Effector memory CD8-positive, alpha-beta T cell (primary cell): ENCODE data around the gene PPP1R1B.

Source experiments
- ATAC-seq: fragments of 150-1000 bp; cut with Tn5 transposase; replicated peaks from 2 replicates; pipeline ENCODE4 v1.10.0; 2021; ENCODE audit warnings: mild to moderate bottlenecking, moderate library complexity
- DNase-seq, 3 experiments: peaks; one replicate each; pipeline ENCODE4 v3.0.0; 2021
- H3K27ac Mint-ChIP-seq, 2 donors: one replicate each; pipeline ENCODE4 v1.8.0; 2022; ENCODE audit warnings: mild to moderate bottlenecking in 2 of 2, mixed read lengths in 2 of 2, moderate library complexity in 2 of 2
- H3K27me3 Mint-ChIP-seq, 2 donors: one replicate each; pipeline ENCODE4 v1.8.0; 2022; ENCODE audit warnings: mixed read lengths in 2 of 2
- H3K36me3 Mint-ChIP-seq: one replicate; pipeline ENCODE4 v1.8.0; 2022; ENCODE audit warnings: mild to moderate bottlenecking, moderate library complexity, mixed read lengths; ENCODE audit not compliant: insufficient read depth
- H3K4me1 Mint-ChIP-seq, 2 donors: one replicate each; pipeline ENCODE4 v1.8.0; 2022; ENCODE audit warnings: low read depth in 2 of 2, mixed read lengths in 2 of 2
- H3K4me3 Mint-ChIP-seq, 2 donors: one replicate each; pipeline ENCODE4 v1.8.0; 2022; ENCODE audit warnings: mild to moderate bottlenecking in 2 of 2, mixed read lengths in 2 of 2, moderate library complexity in 2 of 2
- H3K9me3 Mint-ChIP-seq, 2 donors: one replicate each; pipeline ENCODE4 v1.8.0; 2022; ENCODE audit warnings: mixed read lengths in 2 of 2

Gene PPP1R1B

DNA sequence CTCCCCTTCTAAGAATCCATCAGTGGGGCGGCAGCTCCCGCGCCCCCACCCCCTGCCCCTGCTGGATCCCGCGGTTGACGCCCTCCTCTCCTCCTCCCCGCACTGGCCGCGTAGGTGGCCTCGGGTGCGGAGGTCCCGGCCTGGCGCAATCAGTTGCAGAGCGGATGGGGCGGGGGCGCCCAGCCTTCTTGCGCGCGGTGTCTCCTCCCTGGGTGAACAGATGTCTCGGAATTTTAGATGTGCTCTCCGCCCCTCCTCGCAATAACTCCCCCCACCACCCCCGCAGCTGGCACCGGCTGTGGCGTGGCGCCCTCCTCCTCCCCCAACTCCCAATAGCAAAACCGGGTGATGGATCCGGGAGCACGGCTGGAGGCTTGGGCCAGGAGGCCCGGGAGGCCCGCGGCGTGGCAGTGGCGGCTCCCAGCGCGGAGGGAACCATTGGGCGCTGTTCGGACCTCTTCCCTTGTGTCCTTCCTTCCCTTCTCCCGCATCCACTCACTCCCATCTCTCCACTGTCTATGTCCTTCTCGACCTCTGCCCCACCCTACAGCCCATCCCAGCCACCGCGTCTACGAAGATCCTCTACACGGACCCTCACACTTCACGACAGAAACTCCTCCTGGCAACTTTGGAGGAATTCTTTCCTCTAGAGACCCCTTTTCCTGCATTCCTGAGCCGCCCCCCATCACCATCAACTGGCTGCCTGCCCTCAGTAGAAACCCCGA lies 30.0 kb upstream of the PPP1R1B start:
- Mint-ChIP-seq H3K36me3 (peaks cover 4% of the 10 kb centered on the region), H3K27ac (no peak overlapping the region), H3K4me1 (peaks cover 9 to 13% of the 10 kb centered on the region in 2 donors), H3K9me3 (peaks cover 2 to 7% of the 10 kb centered on the region in 2 donors), H3K27me3 (peaks cover 88 to 100% of the 10 kb centered on the region in 2 donors), H3K4me3 (no peak overlapping the region)
- no peak for DNase-seq
- ATAC-seq, result no peak

GRCh38 chr17:39597372-39598046 lies 29.2 kb upstream of the PPP1R1B start:
- ATAC-seq (no peak), DNase-seq (no peak)
- peak overlapping the region in 1 of 2 donors; percentile 45 for H3K4me3 Mint-ChIP-seq
- peaks cover 9 to 13% of the 10 kb centered on the region in 2 donors for H3K4me1 Mint-ChIP-seq
- H3K36me3 Mint-ChIP-seq, result peaks cover 6% of the 10 kb centered on the region
- H3K27ac Mint-ChIP-seq, result no peak overlapping the region
- H3K27me3 Mint-ChIP-seq, result peaks cover 90 to 100% of the 10 kb centered on the region in 2 donors
- H3K9me3 Mint-ChIP-seq, result peaks cover 0 to 2% of the 10 kb centered on the region in 2 donors

DNA sequence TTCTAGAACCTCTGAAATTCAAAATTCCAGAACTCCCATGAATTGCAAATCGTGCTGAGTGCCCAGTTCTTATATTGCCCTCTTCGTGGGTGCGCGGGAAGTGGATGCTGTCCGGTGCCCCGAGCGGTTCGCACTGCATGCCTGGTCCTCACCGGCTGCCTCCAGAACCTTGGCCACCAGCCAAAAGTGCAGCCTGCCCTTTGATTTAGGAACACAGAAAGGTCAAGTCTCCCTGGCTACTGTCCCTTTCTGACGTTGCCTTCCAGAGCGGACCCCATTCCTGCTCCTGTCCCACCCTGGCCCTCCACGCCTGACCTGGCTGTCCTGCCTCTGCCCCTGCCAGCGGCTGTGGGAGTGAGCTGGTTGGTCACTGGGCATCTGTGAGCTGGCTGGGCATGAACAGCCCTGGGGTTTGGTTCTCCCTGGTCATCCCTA lies 28.7 kb upstream of the PPP1R1B start:
- Mint-ChIP-seq H3K36me3 (peaks cover 6% of the 10 kb centered on the region), H3K27me3 (peaks cover 92 to 100% of the 10 kb centered on the region in 2 donors), H3K9me3 (no peaks in the 10 kb centered on the region), H3K4me3 (no peak overlapping the region), H3K4me1 (peaks cover 9 to 13% of the 10 kb centered on the region in 2 donors), H3K27ac (no peak overlapping the region)
- ATAC-seq, result no peak
- no peak for DNase-seq

DNA sequence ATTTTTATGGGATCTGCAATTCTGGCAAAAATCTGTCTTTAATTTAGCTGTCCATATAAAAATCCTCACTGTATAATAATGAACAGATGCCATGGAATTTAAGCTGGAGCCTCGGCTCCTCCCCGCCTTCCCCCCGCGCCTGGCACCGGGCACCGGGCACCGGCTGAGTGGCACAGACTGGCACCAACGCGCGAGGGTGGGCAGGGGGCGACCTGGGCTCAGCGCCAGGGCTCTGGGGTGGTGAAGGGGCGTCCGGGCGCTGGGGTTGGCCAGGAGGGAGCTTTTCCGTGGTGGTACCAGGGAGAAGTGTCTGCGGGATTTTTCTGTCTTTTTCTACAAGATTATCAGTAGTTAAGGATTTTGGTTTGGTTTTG lies 28.1 kb upstream of the PPP1R1B start:
- Mint-ChIP-seq H3K4me3 (no peak overlapping the region), H3K27me3 (peaks cover 92 to 100% of the 10 kb centered on the region in 2 donors), H3K27ac (no peak overlapping the region), H3K4me1 (peaks cover 14 to 16% of the 10 kb centered on the region in 2 donors), H3K36me3 (peaks cover 6% of the 10 kb centered on the region), H3K9me3 (no peaks in the 10 kb centered on the region)
- ATAC-seq (no peak), DNase-seq (no peak)

GRCh38 chr17:39599004-39599664 lies 27.6 kb upstream of the PPP1R1B start:
- H3K27ac Mint-ChIP-seq, result no peak overlapping the region
- H3K4me1 Mint-ChIP-seq, result peaks cover 16 to 17% of the 10 kb centered on the region in 2 donors
- no peaks in the 10 kb centered on the region for H3K9me3 Mint-ChIP-seq
- ATAC-seq (no peak), DNase-seq (no peak)
- no peak overlapping the region for H3K4me3 Mint-ChIP-seq
- peaks cover 6% of the 10 kb centered on the region for H3K36me3 Mint-ChIP-seq
- H3K27me3 Mint-ChIP-seq, result peaks cover 90 to 100% of the 10 kb centered on the region in 2 donors

DNA sequence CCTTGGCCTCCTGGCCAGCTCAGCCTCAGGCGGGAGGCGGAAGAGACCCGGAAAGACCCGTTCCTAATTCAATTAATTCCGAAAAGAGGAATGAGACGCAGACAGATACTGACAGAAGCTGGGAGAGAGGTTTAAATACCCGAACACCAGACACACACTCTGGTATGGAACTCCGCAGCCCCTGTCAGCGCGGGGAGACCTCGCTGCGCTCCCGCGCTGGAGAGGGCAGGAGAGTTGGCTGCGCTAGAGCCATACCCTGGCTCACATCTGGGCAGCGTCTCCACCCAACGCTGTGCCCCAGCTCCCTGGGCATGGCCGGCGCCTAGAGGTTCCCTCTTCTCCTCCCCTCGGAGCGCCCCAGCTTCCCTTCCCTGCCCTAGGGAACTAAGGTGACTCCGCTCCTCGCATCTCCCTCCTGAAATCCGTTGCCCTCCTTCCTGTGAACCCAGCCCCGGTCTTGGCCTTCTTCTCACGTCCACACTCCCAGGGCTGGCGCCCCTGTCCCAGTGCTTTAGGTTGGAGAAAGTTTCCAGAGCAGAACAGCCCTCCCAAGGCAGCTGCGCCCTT lies 27.0 kb upstream of the PPP1R1B start:
- DNase-seq (no peak), ATAC-seq (no peak)
- peaks cover 6% of the 10 kb centered on the region for H3K36me3 Mint-ChIP-seq
- H3K4me3 Mint-ChIP-seq, result peak overlapping the region in 1 of 2 donors; percentile 51
- peaks cover 16 to 17% of the 10 kb centered on the region in 2 donors for H3K4me1 Mint-ChIP-seq
- H3K27me3 Mint-ChIP-seq, result peaks cover 88 to 97% of the 10 kb centered on the region in 2 donors
- no peak overlapping the region for H3K27ac Mint-ChIP-seq
- H3K9me3 Mint-ChIP-seq, result no peaks in the 10 kb centered on the region

DNA sequence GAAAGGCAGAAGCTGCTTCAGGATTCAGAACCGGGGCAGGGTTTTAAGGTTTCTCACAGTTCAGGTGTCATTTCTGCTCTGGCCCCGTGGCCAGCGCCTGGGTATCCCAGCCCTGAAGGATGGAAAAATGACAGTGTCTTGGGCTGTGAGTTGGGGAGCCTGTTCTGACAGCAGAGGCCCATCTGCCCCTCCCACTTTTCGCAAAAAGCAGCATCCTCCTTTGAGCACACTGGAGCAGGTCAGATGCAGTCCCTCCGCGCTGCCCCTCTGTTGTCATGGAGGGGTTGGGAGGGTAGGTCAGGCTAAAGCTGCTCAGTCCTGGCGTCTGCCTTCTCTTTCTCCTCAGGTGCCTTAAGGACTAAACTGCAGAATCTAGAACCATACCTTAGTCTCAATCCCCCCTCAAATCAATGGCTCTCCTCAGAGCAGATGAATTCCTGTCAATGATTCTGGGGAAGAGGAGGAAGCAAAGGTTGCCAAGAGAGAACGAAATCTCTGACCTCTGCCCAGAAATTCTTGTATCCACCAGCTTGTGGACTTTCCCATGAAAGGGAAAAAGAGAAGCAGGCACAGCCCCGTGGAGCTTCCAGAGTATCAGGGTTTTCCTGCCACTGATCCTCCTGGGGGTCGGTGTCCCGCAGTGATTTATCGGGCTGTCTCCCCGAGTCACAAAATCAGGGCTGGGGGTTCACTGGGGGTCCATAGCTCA lies 26.3 kb upstream of the PPP1R1B start:
- peak overlapping the region in 1 of 2 donors; percentile 51 for H3K4me3 Mint-ChIP-seq
- no peak overlapping the region for H3K27ac Mint-ChIP-seq
- DNase-seq (no peak), ATAC-seq (no peak)
- peaks cover 6% of the 10 kb centered on the region for H3K36me3 Mint-ChIP-seq
- peaks cover 16 to 17% of the 10 kb centered on the region in 2 donors for H3K4me1 Mint-ChIP-seq
- H3K9me3 Mint-ChIP-seq, result no peaks in the 10 kb centered on the region
- H3K27me3 Mint-ChIP-seq, result peaks cover 88 to 97% of the 10 kb centered on the region in 2 donors

- DNase-seq (no peak), ATAC-seq (no peak)
- Mint-ChIP-seq H3K36me3 (peaks cover 6% of the 10 kb centered on the region), H3K4me1 (peaks cover 13 to 15% of the 10 kb centered on the region in 2 donors), H3K9me3 (no peaks in the 10 kb centered on the region), H3K4me3 (no peak overlapping the region), H3K27me3 (peaks cover 81 to 97% of the 10 kb centered on the region in 2 donors), H3K27ac (no peak overlapping the region)
Measured at GRCh38 chr17:39600997-39601597, 25.7 kb upstream of the PPP1R1B start.

DNA sequence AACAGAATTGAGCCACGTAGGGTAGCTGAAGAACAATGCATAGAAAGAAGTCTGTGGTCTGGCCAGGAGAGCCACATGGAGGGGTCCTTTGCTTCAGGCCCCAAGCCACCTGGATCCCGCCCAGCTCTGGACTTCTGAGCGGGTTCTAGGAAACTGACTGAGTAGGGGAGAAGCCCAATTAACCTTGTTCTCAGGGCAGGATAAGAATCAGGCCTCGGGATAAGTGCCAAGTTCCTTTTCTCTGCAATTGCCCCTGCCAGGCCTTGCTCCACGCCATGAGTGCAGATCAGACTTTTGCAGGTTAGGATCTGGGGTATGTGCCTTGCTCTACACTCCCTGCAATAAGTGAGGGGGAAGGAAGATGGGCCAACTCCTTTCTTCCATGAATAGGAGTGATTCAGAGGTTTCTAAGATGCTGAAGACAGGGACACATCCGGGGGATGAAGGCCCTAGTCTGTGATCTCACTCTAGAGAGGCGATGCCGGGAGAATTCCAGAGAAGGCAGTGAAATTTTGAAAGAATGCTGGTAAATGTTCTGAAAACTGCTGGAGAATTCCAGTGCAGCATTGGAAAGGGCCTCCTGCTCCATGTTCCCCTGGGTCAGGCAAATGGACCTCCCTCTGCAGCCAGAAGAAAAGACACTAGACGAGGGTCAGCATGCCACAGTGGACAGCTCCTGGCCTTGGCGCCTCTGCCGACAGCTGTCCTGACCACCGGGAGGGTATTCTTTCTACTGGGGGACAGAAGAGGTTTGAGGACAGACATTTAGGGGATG lies 24.8 kb upstream of the PPP1R1B start:
- no peak for ATAC-seq
- Mint-ChIP-seq H3K4me1 (peaks cover 9 to 15% of the 10 kb centered on the region in 2 donors), H3K27me3 (peaks cover 73 to 97% of the 10 kb centered on the region in 2 donors), H3K27ac (no peak overlapping the region), H3K4me3 (no peak overlapping the region), H3K36me3 (peaks cover 6% of the 10 kb centered on the region), H3K9me3 (no peaks in the 10 kb centered on the region)
- DNase-seq, result no peak

DNA sequence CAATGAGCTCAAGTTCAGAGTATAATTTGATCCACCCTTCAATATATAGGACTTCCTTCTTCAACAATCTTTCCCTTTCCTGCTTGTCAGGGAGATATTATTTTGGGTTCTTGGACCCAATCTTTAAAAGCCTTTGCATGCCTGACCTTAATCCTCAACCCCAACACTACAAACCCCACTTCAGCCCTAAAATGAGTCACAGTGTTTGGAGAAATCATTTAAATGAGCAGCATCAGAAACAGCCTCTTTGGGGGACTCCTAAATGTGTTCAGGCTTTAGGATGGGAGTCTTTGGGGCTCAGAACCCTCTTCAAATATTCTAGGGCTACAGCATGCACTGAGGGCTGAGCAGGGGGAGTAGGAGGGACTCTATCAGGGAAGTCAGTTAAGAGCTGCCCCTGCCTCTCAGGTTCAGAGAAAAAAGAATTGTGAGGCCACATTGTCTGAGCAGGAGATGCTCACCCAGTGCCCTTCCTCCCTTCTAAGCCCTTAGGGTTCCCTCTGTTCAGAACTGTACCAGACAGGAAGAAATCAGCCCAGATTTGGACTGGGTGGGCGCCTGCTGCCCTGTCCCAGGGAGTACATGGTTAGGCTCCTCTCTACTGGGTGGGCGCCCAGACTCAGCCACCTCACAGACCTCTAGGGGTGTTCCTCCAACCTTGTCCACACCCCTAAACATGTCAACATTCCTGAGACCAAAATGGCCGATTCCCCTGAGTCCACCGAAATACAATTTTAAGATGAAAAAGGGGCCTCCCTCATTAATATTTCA lies 24.0 kb upstream of the PPP1R1B start:
- Mint-ChIP-seq H3K36me3 (peaks cover 6% of the 10 kb centered on the region), H3K27me3 (peaks cover 73 to 97% of the 10 kb centered on the region in 2 donors), H3K4me3 (no peak overlapping the region), H3K4me1 (peaks cover 12 to 18% of the 10 kb centered on the region in 2 donors), H3K27ac (no peak overlapping the region), H3K9me3 (no peaks in the 10 kb centered on the region)
- DNase-seq, result no peak
- no peak for ATAC-seq

DNA sequence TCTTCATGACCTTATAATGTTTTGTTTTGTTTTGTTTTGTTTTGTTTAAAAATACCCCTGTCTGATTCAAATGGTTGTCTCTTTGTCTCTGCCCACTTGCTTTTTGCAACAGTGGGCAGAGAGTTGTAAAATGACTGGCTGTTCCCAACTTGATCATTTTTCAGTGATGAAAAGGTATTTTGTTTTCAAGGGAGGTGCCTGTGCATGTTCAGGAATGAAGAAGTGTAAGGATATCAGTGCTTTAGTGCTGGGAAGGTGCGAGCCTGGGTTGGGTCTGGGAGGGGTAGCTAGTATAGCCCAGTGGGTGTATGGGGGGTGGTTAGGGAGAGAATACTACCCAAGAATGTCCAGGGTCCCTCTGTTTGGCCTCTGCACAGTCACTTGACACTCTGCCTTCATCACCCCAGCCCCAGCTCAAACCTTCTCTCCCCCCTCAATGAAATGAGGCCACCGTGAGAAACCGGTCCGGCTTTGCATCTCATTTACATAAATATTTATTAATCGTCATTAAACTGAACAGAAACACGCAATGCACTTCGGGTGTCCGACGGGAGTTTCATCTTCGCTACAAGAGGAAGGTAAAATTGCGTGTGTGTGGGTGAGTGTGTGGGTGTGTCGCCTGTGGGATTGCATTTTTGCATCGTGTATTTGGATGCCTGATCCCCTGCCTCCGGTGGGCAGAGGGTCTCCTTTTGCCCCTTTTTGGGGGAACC lies 23.3 kb upstream of the PPP1R1B start:
- H3K36me3 Mint-ChIP-seq, result peaks cover 6% of the 10 kb centered on the region
- no peak for ATAC-seq
- H3K4me1 Mint-ChIP-seq, result peaks cover 12 to 16% of the 10 kb centered on the region in 2 donors
- H3K4me3 Mint-ChIP-seq, result peak overlapping the region in 1 of 2 donors; percentile 38
- no peak for DNase-seq
- H3K27ac Mint-ChIP-seq, result no peak overlapping the region
- no peaks in the 10 kb centered on the region for H3K9me3 Mint-ChIP-seq
- H3K27me3 Mint-ChIP-seq, result peaks cover 69 to 96% of the 10 kb centered on the region in 2 donors
